GM21390 (cell line): ENCODE measurements around the gene TBX10.
"Not testable (repeated sequence)": the region's sequence is repeated elsewhere in the genome, so short reads cannot be mapped to it uniquely, and the experiment has no call there.

Experiments
- ATAC-seq: cut with Tn5 transposase; IDR thresholded peaks from one replicate; pipeline ENCODE4 v1.9.1; 2021; ENCODE audit not compliant: unreplicated experiment

TBX10 gene

GRCh38 chr11:67646535-67647336, 7.2 kb upstream of the TBX10 start:
- no peak for ATAC-seq

- ATAC-seq: no peak
Measured at GRCh38 chr11:67645521-67646461, 6.2 kb upstream of the TBX10 start.

GRCh38 chr11:67644472-67645418, 5.2 kb upstream of the TBX10 start:
- no peak for ATAC-seq

- ATAC-seq: no peak
Measured at GRCh38 chr11:67644042-67644441, 4.5 kb upstream of the TBX10 start.

- ATAC-seq: no peak
Measured at GRCh38 chr11:67642173-67643120, 2.9 kb upstream of the TBX10 start.

GRCh38 chr11:67641338-67642172, 2.0 kb upstream of the TBX10 start:
- no peak for ATAC-seq

- no peak for ATAC-seq
Measured at GRCh38 chr11:67640758-67641337, 1.3 kb upstream of the TBX10 start.

GRCh38 chr11:67640021-67640757, 626 bp upstream of the TBX10 start:
- no peak for ATAC-seq

- ATAC-seq: no peak
Measured at GRCh38 chr11:67638535-67639437, 777 bp downstream of the TBX10 start.

GRCh38 chr11:67637441-67637840, 2.1 kb downstream of the TBX10 start:
- not testable (repeated sequence) for ATAC-seq

- no peak for ATAC-seq
Measured at GRCh38 chr11:67636962-67637361, 2.6 kb downstream of the TBX10 start.

- no peak for ATAC-seq
Measured at GRCh38 chr11:67635231-67635521, 4.4 kb downstream of the TBX10 start.

- ATAC-seq: no peak
Measured at GRCh38 chr11:67634366-67635230, 5.0 kb downstream of the TBX10 start.

- ATAC-seq: no peak
Measured at GRCh38 chr11:67633758-67634365, 5.7 kb downstream of the TBX10 start.

- no peak for ATAC-seq
Measured at GRCh38 chr11:67632982-67633755, 6.4 kb downstream of the TBX10 start.
